Measurements from ENCODE around the gene PTPRN2. TPM values are rescaled to one million over a fixed set of nuclear protein-coding genes. Genes with fewer than 3 reads are reported as not detected.

The PTPRN2 gene
- total RNA-seq, 1 donor from 2014 or later, result 11.4 TPM

DNA sequence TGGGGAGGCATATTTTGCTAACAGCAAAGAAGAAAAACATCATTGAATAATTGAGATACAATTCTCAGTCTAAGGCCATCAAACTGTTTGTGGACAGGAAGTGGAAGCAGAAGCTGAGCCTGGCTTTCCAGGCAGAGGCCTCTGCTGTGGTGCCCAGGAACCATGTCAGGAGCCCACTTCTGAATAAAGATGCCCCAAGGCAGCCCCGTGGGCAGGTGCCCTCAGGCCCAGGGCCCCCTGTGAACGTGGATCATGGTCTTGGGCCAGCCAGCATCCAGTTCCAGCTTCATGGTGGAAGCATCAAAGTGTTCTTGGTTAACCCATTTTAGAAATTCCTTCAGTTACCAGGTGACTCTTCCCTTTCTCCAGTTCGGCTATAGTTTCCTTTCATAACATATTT, 346.8 kb downstream of the PTPRN2 start:
- Mint-ChIP-seq H3K9me3 (ENCODE audit: low read depth) (no peaks in the 10 kb centered on the region), H3K27ac (no peak overlapping the region), H3K36me3 (ENCODE audit: insufficient read depth) (no peaks in the 10 kb centered on the region), H3K4me1 (ENCODE audit: low read depth) (no peaks in the 10 kb centered on the region), H3K27me3 (peaks cover 3% of the 10 kb centered on the region), H3K4me3 (ENCODE audit: low read depth) (no peak overlapping the region)
- no peak for DNase-seq (ENCODE audit: low spot score, unreplicated experiment)
- TF ChIP-seq, protein P1, sequence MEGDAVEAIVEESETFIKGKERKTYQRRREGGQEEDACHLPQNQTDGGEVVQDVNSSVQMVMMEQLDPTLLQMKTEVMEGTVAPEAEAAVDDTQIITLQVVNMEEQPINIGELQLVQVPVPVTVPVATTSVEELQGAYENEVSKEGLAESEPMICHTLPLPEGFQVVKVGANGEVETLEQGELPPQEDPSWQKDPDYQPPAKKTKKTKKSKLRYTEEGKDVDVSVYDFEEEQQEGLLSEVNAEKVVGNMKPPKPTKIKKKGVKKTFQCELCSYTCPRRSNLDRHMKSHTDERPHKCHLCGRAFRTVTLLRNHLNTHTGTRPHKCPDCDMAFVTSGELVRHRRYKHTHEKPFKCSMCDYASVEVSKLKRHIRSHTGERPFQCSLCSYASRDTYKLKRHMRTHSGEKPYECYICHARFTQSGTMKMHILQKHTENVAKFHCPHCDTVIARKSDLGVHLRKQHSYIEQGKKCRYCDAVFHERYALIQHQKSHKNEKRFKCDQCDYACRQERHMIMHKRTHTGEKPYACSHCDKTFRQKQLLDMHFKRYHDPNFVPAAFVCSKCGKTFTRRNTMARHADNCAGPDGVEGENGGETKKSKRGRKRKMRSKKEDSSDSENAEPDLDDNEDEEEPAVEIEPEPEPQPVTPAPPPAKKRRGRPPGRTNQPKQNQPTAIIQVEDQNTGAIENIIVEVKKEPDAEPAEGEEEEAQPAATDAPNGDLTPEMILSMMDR (IDR thresholded peaks at IDR 0.05; ENCODE audit: unreplicated experiment), result no peak

DNA sequence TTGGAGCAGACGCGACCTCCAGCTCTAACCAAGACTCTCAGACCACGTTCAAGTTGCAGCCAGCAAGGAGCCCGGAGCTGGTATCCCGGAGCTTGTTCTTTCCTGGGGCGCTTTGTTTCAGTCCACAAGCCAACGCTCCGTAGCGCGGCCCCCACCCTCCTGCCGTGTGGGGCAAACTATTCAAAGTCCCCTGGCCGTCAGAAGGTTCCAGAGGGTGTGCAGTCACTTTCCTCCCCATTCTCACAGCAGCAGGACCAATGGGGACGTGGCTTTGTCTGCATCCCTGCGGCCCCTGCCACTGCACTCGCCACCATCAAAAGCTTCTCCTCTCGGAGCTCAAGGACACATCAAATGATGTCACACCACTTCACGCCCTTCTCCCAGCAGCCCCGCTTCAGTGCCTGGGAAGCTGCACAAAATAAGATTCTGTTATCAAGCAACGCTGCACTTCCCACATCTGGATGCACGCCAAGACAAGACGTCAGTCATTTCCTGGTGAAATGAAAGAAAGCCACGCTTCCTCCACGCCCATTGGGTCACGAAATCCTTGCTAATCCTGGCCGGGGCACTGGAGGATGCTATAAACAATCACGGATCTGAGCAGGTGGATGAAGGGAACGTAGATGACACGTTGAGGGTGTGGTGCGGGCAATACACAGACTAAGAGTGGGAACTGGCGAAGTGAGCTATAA, 348.2 kb downstream of the PTPRN2 start:
- peaks cover 3% of the 10 kb centered on the region for H3K27me3 Mint-ChIP-seq
- no peak overlapping the region for H3K27ac Mint-ChIP-seq
- no peak overlapping the region for H3K4me3 Mint-ChIP-seq (ENCODE audit: low read depth)
- H3K4me1 Mint-ChIP-seq (ENCODE audit: low read depth), result no peaks in the 10 kb centered on the region
- no peaks in the 10 kb centered on the region for H3K36me3 Mint-ChIP-seq (ENCODE audit: insufficient read depth)
- peaks cover 5% of the 10 kb centered on the region for H3K9me3 Mint-ChIP-seq (ENCODE audit: low read depth)
- no peak for DNase-seq (ENCODE audit: low spot score, unreplicated experiment)
- TF ChIP-seq, protein P1 (IDR thresholded peaks at IDR 0.05; ENCODE audit: unreplicated experiment), result no peak

DNA sequence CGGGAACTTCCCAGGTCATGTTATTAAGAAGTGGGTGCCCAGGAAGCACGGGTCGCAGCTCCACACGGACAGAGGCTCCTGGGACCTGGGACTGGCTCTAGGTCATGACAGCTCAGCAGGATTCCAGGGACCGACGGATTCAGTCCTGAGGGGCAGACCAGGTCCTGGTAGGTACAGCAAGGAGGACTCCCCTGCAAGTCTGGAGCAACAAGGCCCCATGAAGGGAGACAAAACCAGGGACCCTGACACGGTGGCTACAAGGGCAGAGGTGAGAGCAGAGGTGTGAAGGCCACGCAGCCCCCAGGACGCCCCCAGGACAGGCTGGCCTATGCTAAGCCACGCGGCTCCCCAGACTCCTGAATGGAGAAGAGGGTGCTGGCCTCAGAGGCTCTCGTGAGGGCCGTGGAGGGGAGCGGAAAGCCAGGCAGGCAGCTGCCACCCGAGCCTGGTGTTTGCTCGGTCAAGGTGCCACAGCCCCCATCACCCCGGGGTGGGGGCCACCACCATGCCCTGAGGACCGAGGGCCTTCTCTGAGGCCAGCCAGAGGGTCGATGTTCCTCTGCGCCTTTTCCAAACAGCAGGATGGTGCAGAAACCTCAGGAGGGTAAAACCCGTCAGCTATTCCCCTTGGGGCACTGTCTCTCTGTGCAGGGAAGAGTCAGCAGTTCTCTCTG, 348.9 kb downstream of the PTPRN2 start:
- H3K36me3 Mint-ChIP-seq (ENCODE audit: insufficient read depth), result no peaks in the 10 kb centered on the region
- no peaks in the 10 kb centered on the region for H3K4me1 Mint-ChIP-seq (ENCODE audit: low read depth)
- no peak for DNase-seq (ENCODE audit: low spot score, unreplicated experiment)
- TF ChIP-seq, protein P1 (IDR thresholded peaks at IDR 0.05; ENCODE audit: unreplicated experiment), result no peak
- H3K9me3 Mint-ChIP-seq (ENCODE audit: low read depth), result peaks cover 12% of the 10 kb centered on the region
- no peak overlapping the region for H3K27ac Mint-ChIP-seq
- no peak overlapping the region for H3K4me3 Mint-ChIP-seq (ENCODE audit: low read depth)
- peaks cover 3% of the 10 kb centered on the region for H3K27me3 Mint-ChIP-seq

DNA sequence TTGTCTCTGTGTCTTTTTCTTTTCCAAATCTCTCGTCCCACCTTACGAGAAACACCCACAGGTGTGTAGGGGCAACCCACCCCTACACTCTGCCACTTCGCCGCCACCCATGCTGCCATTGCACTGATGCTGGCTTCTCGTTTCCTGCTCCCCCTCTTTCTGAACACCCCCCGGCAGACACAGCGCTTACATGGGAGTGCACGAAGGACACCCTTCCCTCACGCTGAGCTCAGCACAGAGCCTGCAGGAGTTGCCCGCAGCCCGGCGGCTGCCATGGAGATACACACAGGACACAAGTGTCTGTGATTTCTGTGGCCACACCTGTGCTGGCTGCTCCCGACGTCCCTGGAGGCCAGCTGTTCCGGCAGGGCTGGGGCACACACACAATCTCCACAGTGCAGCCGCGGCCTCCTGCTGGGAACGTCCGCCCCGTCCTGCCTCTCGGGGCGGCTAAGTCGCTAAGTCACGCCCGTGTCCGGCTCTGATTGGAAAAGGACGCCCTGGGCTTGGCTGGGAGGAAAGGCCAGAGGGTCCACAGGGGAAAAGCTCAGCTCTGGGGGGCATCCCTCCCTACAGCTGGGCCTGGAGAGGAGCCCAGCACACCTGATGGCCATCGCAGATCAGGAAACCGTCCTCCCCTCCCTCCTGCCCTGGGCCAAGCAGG, 349.8 kb downstream of the PTPRN2 start:
- peaks cover 3% of the 10 kb centered on the region for H3K27me3 Mint-ChIP-seq
- no peak overlapping the region for H3K4me3 Mint-ChIP-seq (ENCODE audit: low read depth)
- no peaks in the 10 kb centered on the region for H3K36me3 Mint-ChIP-seq (ENCODE audit: insufficient read depth)
- TF ChIP-seq, protein P1 (IDR thresholded peaks at IDR 0.05; ENCODE audit: unreplicated experiment), result no peak
- no peak overlapping the region for H3K27ac Mint-ChIP-seq
- no peaks in the 10 kb centered on the region for H3K4me1 Mint-ChIP-seq (ENCODE audit: low read depth)
- no peak for DNase-seq (ENCODE audit: low spot score, unreplicated experiment)
- peaks cover 21% of the 10 kb centered on the region for H3K9me3 Mint-ChIP-seq (ENCODE audit: low read depth)

DNA sequence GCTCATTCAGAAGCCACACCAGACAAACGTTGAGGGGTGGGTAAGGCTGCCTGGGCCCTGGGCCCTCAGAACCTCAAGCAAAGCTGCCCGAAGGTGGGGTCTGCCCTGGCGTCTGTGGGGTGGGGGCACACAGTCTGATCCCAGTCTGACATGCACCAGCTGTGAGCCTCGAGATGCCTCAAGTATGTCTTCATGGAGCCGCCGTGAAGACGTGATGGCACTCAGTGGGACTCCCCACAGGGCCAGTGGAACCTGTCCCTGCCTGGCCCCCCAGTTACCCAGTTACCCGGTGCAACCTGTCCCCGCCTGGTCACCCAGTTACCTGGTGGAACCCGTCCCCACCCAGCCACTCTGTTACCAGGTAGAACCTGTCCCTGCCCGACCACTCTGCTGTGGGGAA, 351.2 kb downstream of the PTPRN2 start:
- no peaks in the 10 kb centered on the region for H3K4me1 Mint-ChIP-seq (ENCODE audit: low read depth)
- no peak overlapping the region for H3K27ac Mint-ChIP-seq
- peaks cover 3% of the 10 kb centered on the region for H3K27me3 Mint-ChIP-seq
- TF ChIP-seq, protein P1 (IDR thresholded peaks at IDR 0.05; ENCODE audit: unreplicated experiment), result no peak
- H3K36me3 Mint-ChIP-seq (ENCODE audit: insufficient read depth), result peaks cover 1% of the 10 kb centered on the region
- H3K4me3 Mint-ChIP-seq (ENCODE audit: low read depth), result no peak overlapping the region
- no peak for DNase-seq (ENCODE audit: low spot score, unreplicated experiment)
- peaks cover 34% of the 10 kb centered on the region for H3K9me3 Mint-ChIP-seq (ENCODE audit: low read depth)
